ENCODE data around the gene SLFN5.
"Not testable (repeated sequence)": the region's sequence is repeated elsewhere in the genome, so short reads cannot be mapped to it uniquely, and the experiment has no call there.

Gene SLFN5

DNA sequence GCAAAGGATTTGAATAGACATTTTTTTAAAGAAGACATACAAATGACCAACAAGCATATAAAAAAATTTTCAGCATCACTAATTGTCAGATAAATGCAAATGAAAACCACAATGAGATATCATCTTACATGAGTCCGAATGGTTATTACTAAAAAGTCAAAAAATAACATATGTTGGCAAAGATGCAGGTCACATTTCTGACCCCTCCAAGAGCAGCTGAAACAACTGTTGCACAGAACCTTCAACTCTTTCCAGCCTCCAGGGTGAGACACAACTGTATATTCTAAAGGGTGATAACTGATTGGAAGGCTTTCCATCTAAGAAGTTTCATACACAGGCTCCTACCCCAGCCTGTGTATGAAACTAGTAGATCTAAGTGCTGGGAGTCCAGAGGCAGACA lies 51.9 kb downstream of the SLFN5 start:
- TF ChIP-seq, protein P1, sequence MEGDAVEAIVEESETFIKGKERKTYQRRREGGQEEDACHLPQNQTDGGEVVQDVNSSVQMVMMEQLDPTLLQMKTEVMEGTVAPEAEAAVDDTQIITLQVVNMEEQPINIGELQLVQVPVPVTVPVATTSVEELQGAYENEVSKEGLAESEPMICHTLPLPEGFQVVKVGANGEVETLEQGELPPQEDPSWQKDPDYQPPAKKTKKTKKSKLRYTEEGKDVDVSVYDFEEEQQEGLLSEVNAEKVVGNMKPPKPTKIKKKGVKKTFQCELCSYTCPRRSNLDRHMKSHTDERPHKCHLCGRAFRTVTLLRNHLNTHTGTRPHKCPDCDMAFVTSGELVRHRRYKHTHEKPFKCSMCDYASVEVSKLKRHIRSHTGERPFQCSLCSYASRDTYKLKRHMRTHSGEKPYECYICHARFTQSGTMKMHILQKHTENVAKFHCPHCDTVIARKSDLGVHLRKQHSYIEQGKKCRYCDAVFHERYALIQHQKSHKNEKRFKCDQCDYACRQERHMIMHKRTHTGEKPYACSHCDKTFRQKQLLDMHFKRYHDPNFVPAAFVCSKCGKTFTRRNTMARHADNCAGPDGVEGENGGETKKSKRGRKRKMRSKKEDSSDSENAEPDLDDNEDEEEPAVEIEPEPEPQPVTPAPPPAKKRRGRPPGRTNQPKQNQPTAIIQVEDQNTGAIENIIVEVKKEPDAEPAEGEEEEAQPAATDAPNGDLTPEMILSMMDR (IDR thresholded peaks at IDR 0.05) = no peak
- no peak for DNase-seq (ENCODE audit: low spot score)
- H3K4me3 ChIP-seq = no peak overlapping the region

DNA sequence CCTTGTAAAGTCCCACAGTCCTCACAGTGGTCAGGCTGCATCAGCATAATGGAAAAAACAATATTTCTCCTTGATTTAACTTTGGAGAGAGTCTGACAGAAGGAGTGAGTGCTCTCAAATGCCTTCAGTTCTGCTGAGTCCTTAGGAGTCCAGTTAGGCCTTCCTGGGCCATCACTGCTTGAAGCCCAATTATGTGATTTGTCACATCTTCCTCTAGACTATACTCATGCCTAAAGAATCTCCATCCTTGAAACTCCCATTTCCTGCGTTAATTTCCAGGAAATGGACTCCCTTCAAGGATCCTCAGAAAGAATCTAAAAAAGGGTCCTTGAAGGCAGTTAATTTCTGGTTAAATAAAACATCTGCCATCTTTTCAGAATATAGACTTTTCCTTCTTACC lies 52.8 kb downstream of the SLFN5 start:
- H3K27ac ChIP-seq = no peak overlapping the region

More for the DNA sequence above, 51.9 kb downstream of the SLFN5 start:
- H3K27ac ChIP-seq = no peak overlapping the region

DNA sequence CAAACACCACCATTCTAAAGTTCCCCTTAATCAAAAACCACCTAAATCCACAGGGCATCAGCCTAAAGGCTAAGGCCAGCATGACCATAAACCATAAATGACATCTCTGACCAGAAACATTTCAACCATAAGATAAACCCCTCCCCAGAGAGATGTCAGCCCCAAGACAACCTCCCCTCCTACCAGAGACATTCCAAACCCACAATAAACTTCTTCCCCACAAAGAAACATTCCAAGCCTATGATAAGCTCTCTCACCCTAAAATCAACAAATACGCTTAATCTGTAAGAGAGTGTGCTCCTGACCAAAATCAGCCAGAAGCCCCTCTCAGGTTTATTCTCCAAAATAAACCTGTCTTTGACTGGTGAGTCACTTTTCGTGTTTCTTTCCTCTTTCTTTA lies 54.8 kb downstream of the SLFN5 start:
- DNase-seq (ENCODE audit: low spot score) = no peak
- TF ChIP-seq, protein P1 (IDR thresholded peaks at IDR 0.05) = no peak
- Histone ChIP-seq H3K27ac (no peak overlapping the region), H3K4me3 (no peak overlapping the region)

More for the DNA sequence above, 52.8 kb downstream of the SLFN5 start:
- TF ChIP-seq, protein P1 (IDR thresholded peaks at IDR 0.05) = no peak
- no peak for DNase-seq (ENCODE audit: low spot score)
- no peak overlapping the region for H3K4me3 ChIP-seq

DNA sequence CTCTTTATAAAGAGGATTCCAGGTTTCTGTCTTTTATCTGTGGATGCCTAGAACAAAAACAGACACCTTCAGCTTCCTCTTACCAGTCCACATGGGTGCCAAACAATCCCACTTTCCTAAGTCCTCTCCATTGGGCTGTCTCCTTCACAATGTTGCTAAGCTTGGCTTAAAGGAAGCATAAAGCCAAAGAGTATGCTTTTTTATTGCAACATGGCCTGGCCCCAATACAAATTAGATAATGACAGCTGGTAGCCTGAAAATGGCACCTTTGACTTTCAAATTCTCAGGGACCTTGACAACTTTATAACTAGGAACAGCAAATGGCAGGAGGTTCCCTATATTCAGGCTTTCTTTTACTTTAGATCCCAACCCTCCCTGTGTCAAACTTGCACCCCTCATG lies 55.8 kb downstream of the SLFN5 start:
- TF ChIP-seq, protein P1 (IDR thresholded peaks at IDR 0.05) = no peak
- H3K4me3 ChIP-seq = no peak overlapping the region

DNA sequence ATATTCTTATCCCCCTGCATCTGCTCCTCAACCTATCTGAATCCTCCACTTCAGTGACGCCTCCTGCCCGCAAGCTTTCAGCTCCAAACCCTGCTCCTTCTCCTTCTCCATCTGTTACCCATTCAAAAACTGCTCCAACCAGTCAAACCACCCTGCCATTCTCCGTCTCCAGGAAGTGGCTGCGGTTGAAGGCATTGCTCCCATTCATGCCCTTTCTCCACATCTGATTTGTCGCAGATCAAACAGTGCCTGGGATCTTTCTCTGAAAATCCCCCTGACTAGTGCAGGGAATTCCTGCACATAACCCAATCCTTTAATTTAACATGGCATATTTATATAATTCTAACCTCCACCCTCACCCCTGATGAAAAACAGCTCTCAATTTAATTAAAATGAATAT lies 56.3 kb downstream of the SLFN5 start:
- Histone ChIP-seq H3K4me3 (no peak overlapping the region), H3K27ac (no peak overlapping the region)
- TF ChIP-seq, protein P1 (IDR thresholded peaks at IDR 0.05) = no peak
- DNase-seq (ENCODE audit: low spot score) = no peak

More for the DNA sequence above, 55.8 kb downstream of the SLFN5 start:
- no peak for DNase-seq (ENCODE audit: low spot score)
- no peak overlapping the region for H3K27ac ChIP-seq

DNA sequence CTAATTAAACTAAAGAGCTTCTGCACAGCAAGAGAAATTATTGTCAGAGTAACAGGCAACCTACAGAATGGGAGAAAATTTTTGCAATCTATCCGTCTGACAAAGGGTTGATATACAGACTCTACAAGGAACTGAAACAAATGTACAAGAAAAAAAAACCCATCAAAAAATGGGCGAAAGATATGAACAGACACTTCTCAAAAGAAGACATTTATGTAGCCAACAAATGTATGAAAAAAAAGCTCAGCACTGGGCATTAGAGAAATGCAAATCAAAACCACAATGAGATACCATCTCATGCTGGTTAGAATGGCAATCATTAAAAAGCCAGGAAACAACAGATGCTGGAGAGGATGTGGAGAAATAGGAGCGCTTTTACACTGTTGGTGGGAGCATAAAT lies 66.5 kb downstream of the SLFN5 start:
- H3K27ac ChIP-seq; DNase-seq (ENCODE audit: low spot score); H3K4me3 ChIP-seq: not testable (repeated sequence)

DNA sequence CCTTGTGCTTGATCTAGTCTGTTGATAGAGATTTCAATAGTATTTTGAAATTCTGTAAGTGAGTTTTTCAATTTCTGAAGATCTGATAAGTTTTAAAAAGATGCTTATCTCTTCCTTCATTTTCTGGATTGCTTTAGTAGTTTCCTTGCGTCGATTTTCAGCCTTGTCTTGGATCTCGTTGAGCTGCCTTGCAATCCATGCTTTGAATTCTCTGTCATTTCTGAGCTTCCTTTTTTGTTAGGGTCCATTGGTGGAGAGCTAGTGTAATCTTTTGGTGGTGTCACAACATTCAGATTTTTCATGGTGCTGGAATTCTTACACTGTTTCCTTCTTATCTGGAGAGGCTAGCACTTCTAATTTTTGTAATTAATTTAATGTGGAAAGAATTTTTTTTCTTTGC lies 69.5 kb downstream of the SLFN5 start:
- TF ChIP-seq, protein P1 (IDR thresholded peaks at IDR 0.05) = no peak
- DNase-seq (ENCODE audit: low spot score) = no peak
- Histone ChIP-seq H3K27ac (no peak overlapping the region), H3K4me3 (no peak overlapping the region)
